Esophagus muscularis mucosa (tissue), 3 donors: ENCODE data around the gene NUMA1.

Experiments used
- POLR2A ChIP-seq: fragments of 450-650 bp; IDR thresholded peaks from one replicate; pipeline ENCODE4 v1.6.1; 2017; ENCODE audit warnings: antibody characterized with exemption, moderate library complexity, mild to moderate bottlenecking, low read depth
- POLR2AphosphoS5 ChIP-seq, 2 donors: sonication (generic); formaldehyde crosslinking; IDR thresholded peaks; one replicate each; pipeline ENCODE4 v1.6.1; 2017; ENCODE audit warnings: antibody characterized with exemption in 2 of 2
- TF ChIP-seq, protein P1 (sequence below), 3 experiments: fragments of 200-600 bp in 2 of 3; fragments of 450-650 bp in 1 of 3; sonication (generic) in 2 of 3; IDR thresholded peaks; one replicate each; pipeline ENCODE4 v1.5.1; 2017 to 2019; ENCODE audit warnings: antibody characterized with exemption in 3 of 3, mild to moderate bottlenecking in 2 of 3, moderate library complexity in 1 of 3

GRCh38 chr11:72103754-72104167, 23.4 kb upstream of the NUMA1 start:
- no peak for TF ChIP-seq POLR2AphosphoS5 (IDR thresholded peaks at IDR 0.05)
- TF ChIP-seq, protein P1, sequence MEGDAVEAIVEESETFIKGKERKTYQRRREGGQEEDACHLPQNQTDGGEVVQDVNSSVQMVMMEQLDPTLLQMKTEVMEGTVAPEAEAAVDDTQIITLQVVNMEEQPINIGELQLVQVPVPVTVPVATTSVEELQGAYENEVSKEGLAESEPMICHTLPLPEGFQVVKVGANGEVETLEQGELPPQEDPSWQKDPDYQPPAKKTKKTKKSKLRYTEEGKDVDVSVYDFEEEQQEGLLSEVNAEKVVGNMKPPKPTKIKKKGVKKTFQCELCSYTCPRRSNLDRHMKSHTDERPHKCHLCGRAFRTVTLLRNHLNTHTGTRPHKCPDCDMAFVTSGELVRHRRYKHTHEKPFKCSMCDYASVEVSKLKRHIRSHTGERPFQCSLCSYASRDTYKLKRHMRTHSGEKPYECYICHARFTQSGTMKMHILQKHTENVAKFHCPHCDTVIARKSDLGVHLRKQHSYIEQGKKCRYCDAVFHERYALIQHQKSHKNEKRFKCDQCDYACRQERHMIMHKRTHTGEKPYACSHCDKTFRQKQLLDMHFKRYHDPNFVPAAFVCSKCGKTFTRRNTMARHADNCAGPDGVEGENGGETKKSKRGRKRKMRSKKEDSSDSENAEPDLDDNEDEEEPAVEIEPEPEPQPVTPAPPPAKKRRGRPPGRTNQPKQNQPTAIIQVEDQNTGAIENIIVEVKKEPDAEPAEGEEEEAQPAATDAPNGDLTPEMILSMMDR (IDR thresholded peaks at IDR 0.05) = peak in 1 of 3 experiments; percentile 0
- no peak for TF ChIP-seq POLR2A
